K562 (cell line): ENCODE data around the gene CFAP53. TPM values are rescaled to one million over a fixed set of nuclear protein-coding genes. Genes with fewer than 3 reads are reported as not detected.

Experiments used
- BACH1 ChIP-seq: fragments of 200-800 bp; sonication (Bioruptor generic); IDR thresholded peaks from 2 replicates; pipeline ENCODE4 v1.6.1; 2016; ENCODE audit warnings: missing genetic modification characterization, missing compliant biosample characterization
- CBFB ChIP-seq: sonication (generic); formaldehyde crosslinking; IDR thresholded peaks from 2 replicates; pipeline ENCODE4 v1.4.0; 2020; ENCODE audit warnings: mild to moderate bottlenecking, missing genetic modification reagents
- CREB3 ChIP-seq: fragments of 450-650 bp; conservative IDR thresholded peaks from 2 replicates; pipeline ENCODE4 v1.6.1; 2016; ENCODE audit warnings: missing genetic modification characterization, low read depth, mild to moderate bottlenecking, missing compliant biosample characterization, moderate library complexity
- HCFC1 ChIP-seq: IDR thresholded peaks from 2 replicates; pipeline ENCODE4 v1.6.1; 2012; ENCODE audit warnings: low read depth, low read length, improper control_type of control experiment
- HNRNPLL ChIP-seq: fragments of 200-400 bp; formaldehyde crosslinking; IDR thresholded peaks from 2 replicates; pipeline ENCODE4 v1.6.1; 2017; ENCODE audit warnings: low read length, low read depth, mild to moderate bottlenecking; ENCODE audit not compliant: poor library complexity, severe bottlenecking
- KAT2B ChIP-seq: IDR thresholded peaks from one replicate; pipeline ENCODE4 v1.6.1; 2012; ENCODE audit warnings: low read depth, mild to moderate bottlenecking, control low read depth, inconsistent platforms, low read length, moderate library complexity
- MIER1 ChIP-seq: fragments of 450-650 bp; IDR thresholded peaks from 2 replicates; pipeline ENCODE4 v1.6.1; 2016; ENCODE audit warnings: antibody characterized with exemption, mild to moderate bottlenecking, low read depth
- NCOA6 ChIP-seq: fragments of 450-650 bp; IDR thresholded peaks from 2 replicates; pipeline ENCODE4 v1.6.1; 2017; ENCODE audit warnings: mild to moderate bottlenecking
- NFYB ChIP-seq: IDR thresholded peaks from 2 replicates; pipeline ENCODE4 v1.6.1; 2011; ENCODE audit warnings: mild to moderate bottlenecking, moderate library complexity; ENCODE audit not compliant: insufficient read length; ENCODE audit errors: extremely low read depth
- OTX1 ChIP-seq: fragments of 450-650 bp; formaldehyde crosslinking; IDR thresholded peaks from 2 replicates; pipeline ENCODE4 v1.4.0; 2022; ENCODE audit warnings: mild to moderate bottlenecking
- POLR2A ChIP-seq: fragments of 450-650 bp; conservative IDR thresholded peaks from 2 replicates; pipeline ENCODE4 v1.6.1; 2016
- PTBP1 ChIP-seq: fragments of 200-400 bp; formaldehyde crosslinking; IDR thresholded peaks from 2 replicates; pipeline ENCODE4 v1.6.1; 2017; ENCODE audit warnings: low read depth, low read length
- PURB ChIP-seq: sonication (generic); formaldehyde crosslinking; IDR thresholded peaks from 2 replicates; pipeline ENCODE4 v1.9.0; 2021; ENCODE audit warnings: low read depth, mild to moderate bottlenecking, missing genetic modification reagents
- RBM15 ChIP-seq: fragments of 200-400 bp; formaldehyde crosslinking; IDR thresholded peaks from 2 replicates; pipeline ENCODE4 v1.6.1; 2018; ENCODE audit warnings: mild to moderate bottlenecking, low read length, moderate library complexity; ENCODE audit not compliant: insufficient read depth
- RCOR1 ChIP-seq, 2 experiments: IDR thresholded peaks; 2 replicates each; pipeline ENCODE4 v1.6.1; 2012; ENCODE audit warnings: low read depth in 2 of 2, low read length in 2 of 2, borderline replicate concordance in 1 of 2, improper control_type of control experiment in 1 of 2
- SUPT5H ChIP-seq: fragments of 450-650 bp; IDR thresholded peaks from 2 replicates; pipeline ENCODE4 v1.6.1; 2016
- THAP7 ChIP-seq: fragments of 250-450 bp; sonication (Bioruptor Pico); IDR thresholded peaks from 2 replicates; pipeline ENCODE4 v1.5.0; 2021
- ZBTB49 ChIP-seq: sonication (generic); formaldehyde crosslinking; IDR thresholded peaks from 2 replicates; pipeline ENCODE4 v1.8.0; 2022; ENCODE audit warnings: missing genetic modification reagents, mild to moderate bottlenecking, borderline replicate concordance
- ZHX1 ChIP-seq: fragments of 150-350 bp; conservative IDR thresholded peaks from 2 replicates; pipeline ENCODE4 v1.6.1; 2014; ENCODE audit warnings: low read length
- ZNF12 ChIP-seq: sonication (generic); formaldehyde crosslinking; IDR thresholded peaks from 2 replicates; pipeline ENCODE4 v1.4.0; 2020; ENCODE audit warnings: mild to moderate bottlenecking, missing genetic modification reagents
- ZNF408 ChIP-seq: fragments of 250-450 bp; sonication (Bioruptor Pico); IDR thresholded peaks from 2 replicates; pipeline ENCODE4 v1.4.0; 2020; ENCODE audit warnings: low read depth, mild to moderate bottlenecking, moderate library complexity
- ZNF668 ChIP-seq: fragments of 250-450 bp; sonication (Bioruptor Pico); IDR thresholded peaks from 2 replicates; pipeline ENCODE4 v1.8.0; 2022; ENCODE audit warnings: mild to moderate bottlenecking, inconsistent platforms
- polyA plus RNA-seq, 8 experiments: library from polyadenylated mRNA; depleted of rRNA in 4 of 8; stranded (reverse) in 5 of 8; unstranded in 3 of 8; fragments of >200 nt; fragmentation: Nextera tagmentation in 2 of 8; fragmentation: Illumina TruSeq in 1 of 8; extraction: Ambion mirVana in 2 of 8; extraction: Trizol in 1 of 8; gene quantifications; 2 replicates each; pipeline versions ENCODE4 v1.2.1 to v1.2.3, GENCODE V29; 2011 to 2014; ENCODE audit warnings: inconsistent platforms in 1 of 8, missing spikeins in 1 of 8
- total RNA-seq, 7 experiments: library from RNA; depleted of rRNA in 6 of 7; stranded (reverse); fragments of >200 nt in 6 of 7; fragmentation: Illumina TruSeq in 2 of 7; extraction: Trizol in 2 of 7; gene quantifications; 2 replicates each; pipeline versions ENCODE4 v1.2.1 to v1.2.3, GENCODE V29; 2011 to 2021; ENCODE audit warnings: low replicate concordance in 1 of 7

Gene CFAP53
- total and polyA plus RNA-seq, 9 of the 15 experiments (the other 6 are each of a cell fraction or from before 2014, with no cell fraction given) = 0.21 to 1.9 (median 1.2) TPM

GRCh38 chr18:50287441-50288347, 21.4 kb upstream of the CFAP53 start, which contains the start of gene CXXC1 (continued):
- TF ChIP-seq THAP7 (CRISPR knock-in tag) (no peak), KAT2B (peak; percentile 97), PTBP1 (0 out of 2 replicates have a peak, but pooled peaks have one; percentile 51), HNRNPLL (peak; percentile 100), BACH1 (tag) (peak; percentile 92; the same call in 1 of the 2 replicates), POLR2A (peak; percentile 76), ZBTB49 (CRISPR knock-in tag) (no peak), ZHX1 (no peak), OTX1 (CRISPR knock-in tag) (no peak), MIER1 (no peak), PURB (no peak), CREB3 (tag) (peak; percentile 91), HCFC1 (peak; percentile 97), RCOR1 (IDR thresholded peaks at IDR 0.05; ENCODE audit: borderline replicate concordance in 1 of 2, low read depth in 2 of 2, low read length in 2 of 2) (no peak), ZNF408 (CRISPR knock-in tag) (no peak), NCOA6 (no peak; the same call in 1 of the 2 replicates), SUPT5H (peak; percentile 75), ZNF12 (CRISPR knock-in tag) (no peak), RBM15 (no peak), CBFB (CRISPR knock-in tag) (no peak), ZNF668 (no peak), NFYB (no peak)
